NK-92 (cell line): ENCODE measurements around the gene CDC42SE2.
"Not testable (repeated sequence)": the region's sequence is repeated elsewhere in the genome, so short reads cannot be mapped to it uniquely, and the experiment has no call there.

Experiments
- DNase-seq: peaks from one replicate; lab custom pipeline; 2025; ENCODE audit not compliant: unreplicated experiment; lab: John Stamatoyannopoulos, UW

CDC42SE2 gene

GRCh38 chr5:131386779-131387178 lies 122.9 kb downstream of the CDC42SE2 start:
- no peak for DNase-seq

DNA sequence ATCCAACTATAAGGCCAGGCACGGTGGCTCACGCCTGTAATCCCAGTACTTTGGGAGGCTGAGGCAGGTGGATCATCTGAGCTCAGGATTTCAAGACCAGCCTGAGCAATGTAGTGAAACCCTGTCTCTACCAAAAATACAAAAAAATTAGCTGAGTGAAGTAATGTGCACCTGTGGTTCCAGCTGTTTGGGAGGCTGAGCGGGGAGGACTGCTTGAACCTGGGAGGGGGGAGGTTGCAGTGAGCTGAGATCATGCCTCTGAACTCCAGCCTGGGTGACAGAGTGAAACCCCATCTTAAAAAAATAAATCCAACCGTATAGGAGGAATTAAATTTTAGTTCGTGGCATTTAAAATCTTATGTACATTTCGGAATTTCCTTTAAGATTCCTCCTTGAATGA lies 123.4 kb downstream of the CDC42SE2 start:
- DNase-seq: no peak

GRCh38 chr5:131389096-131389868 lies 125.4 kb downstream of the CDC42SE2 start:
- no peak for DNase-seq

GRCh38 chr5:131389869-131390265 lies 126.0 kb downstream of the CDC42SE2 start:
- DNase-seq: no peak

DNA sequence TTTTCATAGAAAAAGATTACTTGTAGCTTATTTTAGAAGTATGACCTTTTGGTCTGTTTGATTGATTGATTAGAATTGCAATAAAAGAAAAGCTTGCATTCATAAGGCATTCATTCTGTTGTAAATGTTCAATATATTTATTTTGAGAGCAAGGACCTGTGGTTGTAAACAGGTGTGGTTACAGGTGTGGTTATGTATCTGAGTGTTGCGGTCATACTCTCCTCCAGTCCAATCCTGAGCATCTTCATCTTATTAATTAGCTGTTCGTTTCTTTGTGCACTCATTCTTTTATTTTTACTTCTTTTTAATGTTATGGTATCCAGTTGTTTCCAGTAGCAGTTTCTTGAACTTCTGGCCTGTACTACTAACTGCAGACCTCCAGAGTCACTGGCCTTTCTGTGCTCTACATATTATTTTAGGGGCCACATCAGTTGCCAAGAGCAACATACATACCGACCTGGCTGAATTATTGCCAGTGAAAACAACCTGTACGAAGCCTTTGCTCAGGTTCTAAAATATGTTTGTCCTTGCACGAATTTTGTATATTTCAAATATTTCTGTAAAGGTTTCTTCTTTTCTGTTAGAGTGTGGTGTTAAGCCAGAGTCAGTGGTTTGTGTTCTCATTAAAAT lies 128.7 kb downstream of the CDC42SE2 start:
- DNase-seq: no peak

GRCh38 chr5:131393498-131393968 lies 129.7 kb downstream of the CDC42SE2 start:
- DNase-seq: no peak

- no peak for DNase-seq
Measured at GRCh38 chr5:131394128-131394527, 130.3 kb downstream of the CDC42SE2 start.

DNA sequence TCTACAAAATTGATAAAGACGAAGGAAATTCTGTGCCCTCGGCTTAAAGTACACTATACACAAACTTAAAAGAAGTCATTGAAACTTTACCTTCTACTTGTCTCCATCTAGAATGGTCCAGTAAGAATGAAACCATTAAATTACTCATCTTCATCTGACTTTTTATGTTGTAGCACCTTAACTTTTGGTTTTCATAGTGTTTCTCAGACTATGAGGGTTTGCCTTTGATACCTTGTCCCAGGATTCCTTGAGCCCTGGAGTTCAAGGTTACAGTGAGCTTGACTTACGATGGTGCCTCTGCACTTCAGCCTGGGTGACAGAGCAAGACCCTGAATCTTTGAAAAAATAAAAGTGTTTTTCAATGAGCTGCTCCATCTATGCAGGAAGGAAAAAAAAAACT lies 132.2 kb downstream of the CDC42SE2 start:
- DNase-seq: no peak

DNA sequence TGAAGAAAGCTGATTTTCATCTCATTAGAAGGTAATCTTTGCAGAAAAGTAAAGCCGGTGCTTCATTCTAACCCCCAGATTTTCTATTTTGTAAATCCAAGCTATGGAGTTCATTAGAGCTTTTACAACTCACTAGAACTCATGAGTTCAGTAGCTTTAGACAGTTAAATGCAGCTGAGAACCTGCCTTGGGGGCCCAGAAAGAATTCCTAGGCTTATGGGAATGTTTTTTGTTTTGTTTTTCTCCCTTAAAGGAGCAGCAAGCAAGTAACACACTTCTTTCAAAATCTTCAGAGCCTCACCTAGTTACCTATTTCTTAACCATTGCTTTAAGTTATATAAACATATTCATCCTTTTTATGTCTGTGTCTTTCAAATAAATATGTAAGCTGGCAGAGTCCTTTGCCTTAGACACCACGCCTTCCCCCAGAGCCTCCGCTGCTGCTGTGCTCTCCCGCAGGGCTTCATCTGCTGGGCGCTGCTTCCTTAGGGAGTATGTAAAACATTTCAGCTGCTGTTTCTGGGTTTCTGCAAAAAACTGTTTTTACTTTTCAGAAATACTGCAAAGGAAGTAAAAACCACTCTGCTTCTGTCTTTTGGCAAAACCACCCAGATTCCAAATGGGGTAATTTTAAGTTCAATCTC lies 132.9 kb downstream of the CDC42SE2 start:
- DNase-seq: no peak

GRCh38 chr5:131399007-131399406 lies 135.2 kb downstream of the CDC42SE2 start:
- DNase-seq: not testable (repeated sequence)

GRCh38 chr5:131400585-131400984 lies 136.7 kb downstream of the CDC42SE2 start:
- DNase-seq: no peak

DNA sequence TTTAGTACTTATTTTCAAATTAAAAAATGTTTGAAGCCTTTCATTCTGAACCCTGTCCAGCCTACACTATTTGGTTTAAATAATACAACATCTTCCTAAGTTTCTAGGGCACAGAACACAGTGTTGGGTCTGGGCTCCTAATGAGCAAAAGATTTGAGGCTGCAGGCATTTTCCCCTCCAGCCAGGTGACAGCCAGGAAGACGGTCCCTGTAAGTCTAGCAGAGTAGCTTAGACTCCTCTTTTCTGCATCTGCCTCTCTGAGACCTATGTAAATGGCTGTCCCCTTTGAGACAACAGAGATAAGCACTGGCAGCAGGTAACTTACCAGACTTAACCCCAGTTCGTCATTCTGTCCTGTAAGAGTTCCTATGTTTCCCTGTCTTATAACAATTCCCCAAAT lies 141.8 kb downstream of the CDC42SE2 start:
- no peak for DNase-seq

DNA sequence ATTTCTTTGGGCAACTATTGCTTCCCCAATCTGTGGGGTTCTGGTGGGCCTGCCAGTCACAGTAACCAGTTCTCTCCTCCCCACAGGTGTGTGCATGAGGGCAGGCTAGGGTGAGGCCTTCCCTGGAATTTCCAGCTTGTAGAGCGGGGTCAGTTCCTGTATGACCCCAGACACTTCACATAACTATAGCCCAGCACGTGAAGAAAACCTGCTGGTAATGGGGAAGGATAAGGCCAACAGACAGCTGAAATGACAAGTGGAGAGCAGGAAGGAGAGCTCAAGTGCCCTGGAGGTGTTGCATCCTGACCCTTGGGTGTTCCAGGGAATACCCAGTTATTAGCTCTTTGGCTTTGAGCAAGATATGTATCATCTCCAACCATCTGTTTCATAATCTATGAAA lies 142.2 kb downstream of the CDC42SE2 start:
- no peak for DNase-seq

DNA sequence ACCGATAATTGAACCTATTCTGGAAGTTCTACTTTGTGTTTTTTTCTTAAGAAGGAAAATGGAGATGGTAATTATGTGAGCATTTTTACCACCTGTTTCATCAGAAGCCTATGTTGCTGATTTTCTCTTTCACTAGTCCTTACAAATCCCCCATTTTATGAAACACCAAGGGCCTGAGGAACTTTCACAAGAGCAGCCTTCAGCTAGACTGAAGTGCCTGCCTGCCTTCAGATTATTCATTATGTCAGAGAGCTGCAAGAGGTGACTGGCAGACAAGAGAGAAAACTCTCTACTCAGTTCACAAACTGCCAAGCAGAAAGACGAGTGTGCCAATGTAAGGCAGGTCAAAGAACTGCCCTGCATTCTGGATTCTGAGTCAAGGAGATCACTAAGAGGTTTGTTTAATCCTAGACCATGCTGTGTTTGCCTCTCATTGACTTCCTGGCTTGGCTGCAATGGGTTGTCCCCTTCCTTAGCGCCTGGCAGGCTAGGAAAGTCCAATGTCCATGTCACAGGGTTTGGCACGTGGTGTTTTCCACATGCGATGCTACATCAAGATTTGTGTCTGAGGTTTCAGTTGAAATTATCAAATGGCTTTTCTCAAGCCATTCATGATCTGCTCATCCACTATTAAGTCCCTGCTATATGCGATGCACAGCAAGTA lies 143.3 kb downstream of the CDC42SE2 start:
- DNase-seq: no peak

DNA sequence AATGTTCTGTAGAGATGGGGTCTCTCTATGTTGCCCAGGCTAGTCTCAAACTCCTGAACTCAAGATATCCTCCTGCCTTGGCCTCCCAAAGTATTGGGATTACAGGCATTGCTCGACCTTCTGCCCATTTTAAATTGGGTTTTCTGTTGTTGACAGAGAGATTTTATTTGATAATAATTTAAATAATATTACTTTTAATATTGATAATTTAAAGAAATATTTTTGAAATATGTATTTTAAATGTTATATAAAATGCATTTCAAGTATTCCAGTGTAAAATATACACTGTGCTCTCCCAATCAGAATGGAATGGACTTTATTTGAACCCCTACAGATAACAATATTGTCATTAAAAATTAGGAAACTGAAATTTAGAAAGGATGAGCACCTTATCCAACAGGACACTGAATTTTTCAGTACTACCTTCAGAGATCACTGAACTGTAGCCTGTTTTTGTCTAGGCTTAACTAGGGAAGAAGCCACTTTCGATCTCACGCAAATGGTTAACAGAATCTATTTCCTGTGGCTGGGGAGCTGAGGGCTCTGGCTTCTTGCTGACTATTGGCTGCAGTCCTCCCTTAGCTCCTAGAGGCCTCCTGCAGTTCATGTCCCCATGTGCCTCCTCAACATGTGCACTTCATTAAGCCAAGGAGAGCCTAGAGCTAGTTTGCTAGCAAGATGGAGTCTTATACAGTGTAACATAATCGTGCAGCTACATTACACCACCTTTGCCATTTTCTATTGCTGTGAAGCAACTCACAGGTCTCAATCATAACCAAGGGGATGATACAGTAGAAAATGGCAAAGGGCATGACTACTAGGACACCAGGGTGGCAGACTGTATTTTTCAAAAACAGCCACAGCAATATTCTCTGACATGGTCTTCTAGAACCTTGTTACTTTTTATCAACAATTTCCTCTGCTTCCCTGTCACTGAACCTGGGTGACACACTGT lies 150.0 kb downstream of the CDC42SE2 start:
- DNase-seq: no peak

- no peak for DNase-seq
Measured at GRCh38 chr5:131416729-131417128, 152.9 kb downstream of the CDC42SE2 start.

GRCh38 chr5:131417240-131417869 lies 153.5 kb downstream of the CDC42SE2 start:
- no peak for DNase-seq

- DNase-seq: no peak
Measured at GRCh38 chr5:131418846-131419245, 155.0 kb downstream of the CDC42SE2 start.

GRCh38 chr5:131419877-131420276 lies 156.0 kb downstream of the CDC42SE2 start:
- DNase-seq: no peak

- no peak for DNase-seq
Measured at GRCh38 chr5:131423056-131423455, 159.2 kb downstream of the CDC42SE2 start.
